ENCODE results near the gene HOXD3.

HOXD3 gene

DNA sequence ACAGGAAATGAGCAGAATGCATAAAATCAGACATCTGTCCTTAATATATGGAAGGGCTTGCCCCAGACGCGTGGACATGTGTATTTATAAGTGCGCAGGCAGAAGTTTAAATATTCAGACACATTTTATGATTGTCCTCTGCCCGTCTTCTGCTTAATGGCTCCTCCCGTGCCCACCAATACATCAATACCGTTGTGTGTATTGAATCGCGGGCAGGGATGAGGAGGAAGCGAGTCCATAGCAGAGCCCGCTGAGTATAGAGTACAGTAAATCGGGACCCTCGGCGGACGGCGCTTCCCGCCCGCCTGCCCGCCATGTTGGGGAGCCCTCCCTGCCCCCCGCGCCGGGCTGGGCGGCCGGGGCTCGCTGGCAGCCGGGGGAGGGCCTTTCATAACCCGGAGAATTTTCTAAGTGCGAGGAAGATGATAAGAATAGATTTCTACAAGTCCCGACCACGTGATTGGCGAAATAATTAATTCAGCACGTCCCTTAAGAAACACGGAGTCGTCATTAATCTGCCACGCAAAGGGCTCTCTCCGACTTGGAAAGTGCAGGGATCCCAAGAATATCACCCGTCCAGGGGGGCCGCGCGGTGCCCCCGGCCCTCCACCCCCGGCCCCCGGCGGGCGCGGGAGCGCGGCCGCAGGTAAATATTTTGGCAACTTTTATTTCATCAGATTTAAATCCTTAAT is at the start of gene HOXD3:
Gene HOXD3, plus strand, starts transcription at position 501 of the 692 bp plus-strand sequence. CDS start 11,808 bp downstream, outside the sequence.
- DNase-seq = no peak

DNA sequence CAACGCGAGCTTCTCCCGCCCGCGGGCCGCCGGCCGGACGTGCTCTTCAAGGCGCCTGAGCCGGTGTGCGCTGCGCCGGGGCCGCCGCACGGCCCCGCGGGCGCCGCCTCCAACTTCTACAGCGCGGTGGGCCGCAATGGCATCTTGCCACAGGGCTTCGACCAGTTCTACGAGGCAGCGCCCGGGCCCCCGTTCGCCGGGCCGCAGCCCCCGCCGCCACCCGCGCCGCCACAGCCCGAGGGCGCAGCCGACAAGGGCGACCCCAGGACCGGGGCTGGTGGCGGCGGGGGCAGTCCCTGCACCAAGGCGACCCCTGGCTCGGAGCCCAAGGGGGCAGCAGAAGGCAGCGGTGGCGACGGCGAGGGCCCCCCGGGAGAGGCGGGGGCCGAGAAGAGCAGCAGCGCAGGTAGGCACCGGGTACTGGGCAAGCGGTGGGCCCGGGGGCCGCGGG is 49.4 kb upstream of the HOXD3 start:
- no peak for DNase-seq

DNA sequence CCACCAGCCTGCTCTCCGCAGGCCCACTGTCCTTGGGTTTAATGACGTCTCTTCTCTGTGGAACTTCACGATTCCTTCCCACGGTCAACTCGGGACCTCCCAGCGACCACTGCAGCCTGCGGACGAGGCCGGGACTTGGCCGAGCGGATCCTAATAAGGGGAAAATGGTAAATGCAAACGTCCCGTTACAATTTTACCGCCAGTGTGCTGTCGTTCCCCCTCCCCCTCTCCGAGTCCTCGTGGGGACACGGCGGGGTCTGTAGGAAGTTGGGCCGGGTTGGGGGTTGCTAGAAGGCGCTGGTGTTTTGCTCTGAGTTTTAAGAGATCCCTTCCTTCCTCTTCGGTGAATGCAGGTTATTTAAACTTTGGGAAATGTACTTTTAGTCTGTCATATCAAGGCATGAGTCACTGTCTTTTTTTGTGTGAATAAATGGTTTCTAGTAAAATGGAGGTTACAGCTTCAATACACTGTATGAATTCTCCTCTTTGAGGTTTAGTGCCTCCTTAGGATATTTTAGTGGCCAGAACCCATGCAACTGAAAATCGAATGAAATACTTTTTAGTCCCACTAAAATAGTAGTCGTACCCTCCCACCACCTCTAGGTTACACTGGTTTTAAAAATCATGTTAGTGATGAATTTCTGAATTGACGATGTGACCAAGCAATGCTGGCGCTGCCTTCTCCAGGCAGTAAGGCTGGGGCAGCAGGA is 47.8 kb upstream of the HOXD3 start:
- no peak for DNase-seq

DNA sequence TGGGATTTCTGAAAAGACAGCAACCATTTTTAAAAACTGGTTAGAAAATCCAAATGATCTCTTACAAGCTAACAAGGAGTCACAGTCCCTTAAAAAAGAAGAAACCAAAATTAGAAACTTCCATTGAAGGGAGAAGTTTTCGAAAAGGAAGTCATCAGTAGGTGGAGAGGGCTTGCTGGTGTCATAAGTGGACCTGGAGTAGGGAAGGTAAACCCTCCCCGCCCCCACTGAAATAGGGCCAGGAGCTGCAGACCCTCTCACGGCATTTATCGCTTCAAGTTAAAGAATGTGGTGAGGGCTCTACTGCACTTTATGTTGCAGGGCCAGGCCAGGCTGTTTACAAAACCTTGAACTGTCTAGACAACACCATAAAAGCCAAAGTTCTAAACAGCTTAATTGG is 47.2 kb upstream of the HOXD3 start:
- DNase-seq = no peak

DNA sequence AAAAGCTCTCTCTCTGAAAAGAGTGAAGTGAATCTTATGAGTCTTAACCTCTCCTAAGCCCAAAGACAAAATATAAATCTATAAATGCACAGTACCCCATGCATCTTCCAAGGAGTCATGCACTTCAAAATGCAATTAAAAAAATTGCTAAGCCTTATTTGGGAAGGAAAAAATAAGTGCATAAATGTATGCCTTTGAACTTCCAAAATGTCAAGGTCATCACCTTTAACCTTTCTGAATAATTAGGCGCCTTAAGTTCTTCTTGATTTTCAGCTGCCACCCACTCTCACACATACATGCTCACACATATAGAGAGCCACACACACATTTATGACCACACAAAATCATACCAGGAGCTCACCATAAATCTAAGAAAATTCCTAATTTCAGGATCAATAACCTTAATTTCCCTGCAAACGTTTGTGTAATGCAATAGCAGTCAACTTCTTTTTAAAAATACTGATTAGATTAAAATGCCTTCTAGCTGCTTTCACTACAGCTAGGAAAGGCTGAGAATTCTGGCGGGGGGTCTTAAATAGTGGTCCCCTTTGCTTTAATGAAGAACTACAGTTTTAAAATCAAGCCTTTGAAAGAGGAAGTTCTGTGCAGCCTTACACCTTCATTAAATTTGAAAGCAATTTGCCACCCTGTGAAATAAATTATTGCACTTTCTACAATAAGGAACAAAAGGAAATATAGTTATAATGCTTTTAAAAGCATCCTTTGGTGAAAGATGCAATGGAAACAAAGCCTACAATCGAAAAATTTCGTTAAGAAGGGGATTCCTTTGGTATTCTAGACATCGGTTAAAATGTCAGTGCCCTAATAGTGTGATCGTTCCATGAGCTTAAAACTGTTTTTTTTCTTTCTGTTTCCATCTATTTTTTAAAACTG is 46.4 kb upstream of the HOXD3 start:
- DNase-seq = no peak

DNA sequence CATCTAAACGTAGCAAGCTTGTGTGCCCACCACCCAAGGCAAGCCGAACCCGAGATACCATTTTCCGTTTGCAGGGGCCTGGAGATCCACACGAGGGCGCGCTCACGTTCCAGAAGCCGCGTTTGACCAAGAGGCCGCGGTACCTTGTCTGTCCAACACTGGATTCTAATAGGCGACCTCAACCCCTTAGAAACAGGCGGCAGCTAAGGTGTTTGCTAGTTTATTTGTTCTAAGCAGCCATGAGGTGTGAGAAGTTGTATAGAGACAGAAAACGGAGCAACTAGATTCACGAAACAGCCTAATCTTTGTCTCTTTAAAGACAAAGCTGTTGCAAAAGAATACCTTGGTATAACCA is 45.8 kb upstream of the HOXD3 start:
- DNase-seq = peak; percentile 90

DNA sequence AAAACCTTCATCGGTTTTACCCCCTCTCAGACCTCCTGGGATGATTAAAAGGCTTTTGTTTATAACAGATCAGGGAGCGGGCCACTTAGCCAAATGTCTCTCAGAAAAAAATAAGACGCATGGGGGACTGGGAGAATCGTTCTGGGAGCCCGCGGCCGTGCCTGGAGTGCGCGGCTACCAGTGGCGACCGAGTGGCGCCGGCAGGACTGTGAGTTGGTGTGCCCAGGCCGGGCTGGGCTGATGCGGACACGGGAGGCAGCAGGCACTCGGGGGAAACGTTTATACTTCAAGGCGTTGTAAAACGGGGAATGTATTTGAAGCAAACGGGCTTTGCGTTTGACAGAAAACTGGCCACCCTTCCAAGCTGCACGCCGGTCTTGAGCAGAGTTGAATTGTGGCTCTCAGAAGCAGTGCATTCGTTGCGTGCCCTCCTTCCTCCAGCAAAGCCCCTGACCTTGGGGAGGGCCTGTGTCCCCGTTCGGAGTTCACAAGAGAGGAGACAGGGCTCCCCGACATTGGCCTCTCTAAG is 45.2 kb upstream of the HOXD3 start:
- no peak for DNase-seq

DNA sequence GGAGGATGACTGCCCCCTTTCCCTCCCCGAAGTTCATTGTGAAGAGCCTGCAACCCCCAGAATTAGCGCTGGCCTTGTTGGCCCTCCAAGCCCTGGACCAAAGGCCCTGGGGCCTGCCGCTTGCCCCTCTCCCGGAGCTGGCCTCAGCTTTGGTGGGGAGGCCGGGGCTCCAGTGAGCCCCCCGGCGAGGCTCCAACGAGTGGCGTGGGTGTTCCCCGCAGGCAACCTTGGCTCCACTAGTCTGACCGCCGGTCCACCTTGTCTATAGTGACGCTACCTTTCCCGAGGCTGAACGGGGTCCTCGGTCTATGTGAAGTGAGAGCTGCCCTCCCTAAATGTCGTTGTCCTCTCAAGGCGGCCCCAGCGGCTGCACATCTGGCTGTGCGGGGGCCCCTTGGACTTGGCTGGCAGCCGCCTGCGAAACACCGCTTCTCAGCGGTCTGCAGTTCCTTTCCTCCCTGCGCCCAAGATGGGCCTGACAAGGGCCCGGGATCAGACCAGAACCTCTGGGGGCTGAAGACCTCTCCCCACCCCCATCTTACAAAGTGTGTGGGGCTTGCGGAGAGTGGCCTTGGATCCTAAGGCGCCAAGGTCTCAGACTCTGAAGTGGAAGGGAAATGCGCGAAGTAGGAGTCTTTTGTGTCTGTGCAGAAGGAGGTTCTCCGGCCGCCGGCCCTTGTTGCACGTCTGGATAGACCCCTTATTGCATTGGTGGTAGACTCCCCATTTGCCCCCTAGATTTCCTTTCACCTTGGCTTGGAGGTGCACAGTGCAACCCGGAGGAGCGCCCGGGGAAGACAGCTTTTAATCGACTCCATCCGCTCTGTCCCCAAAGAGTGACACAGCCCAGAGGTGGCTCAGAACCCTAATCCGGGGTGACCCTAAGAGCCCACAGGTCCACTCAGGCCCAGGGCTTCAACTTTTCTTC is 44.5 kb upstream of the HOXD3 start:
- DNase-seq = no peak

DNA sequence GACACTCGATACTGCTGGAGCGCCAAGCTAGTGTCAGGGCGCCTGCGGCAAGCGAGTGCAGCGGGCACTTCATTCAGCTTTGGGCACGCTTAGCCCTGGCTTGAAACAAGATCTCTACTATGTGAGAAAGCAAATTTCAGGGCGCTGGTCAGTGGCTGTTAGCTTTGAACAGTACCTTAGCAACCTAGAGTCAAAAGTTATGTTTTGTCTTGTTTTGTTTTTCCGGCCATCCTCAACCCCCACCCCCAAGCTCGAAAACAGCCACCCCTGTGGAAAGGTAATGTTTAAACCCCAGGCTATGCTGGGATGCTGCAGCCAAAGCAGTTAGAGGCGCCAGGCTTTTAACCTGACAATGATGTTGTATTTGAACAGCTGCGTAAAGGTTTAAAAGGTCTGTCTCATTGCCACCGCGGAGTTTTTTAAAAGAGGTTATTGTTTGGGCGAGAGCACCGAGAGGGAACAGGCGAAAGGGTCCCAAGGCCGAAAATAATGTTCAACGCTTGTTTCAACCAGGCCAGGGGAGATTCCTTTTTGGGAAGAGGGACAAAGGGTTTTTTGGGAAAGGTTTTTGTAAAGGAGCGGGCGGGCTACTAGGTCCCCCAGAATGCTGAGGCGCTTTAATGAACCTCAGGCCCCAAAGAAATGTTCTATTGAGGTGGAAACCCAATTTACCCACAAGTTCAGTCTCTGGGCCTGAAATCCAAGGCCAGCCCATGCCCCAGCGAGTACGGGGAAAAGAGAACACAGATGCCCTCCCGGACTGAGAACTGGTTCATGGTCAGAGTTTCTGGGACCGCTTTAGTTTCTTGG is 42.8 kb upstream of the HOXD3 start:
- peak; percentile 94 for DNase-seq

DNA sequence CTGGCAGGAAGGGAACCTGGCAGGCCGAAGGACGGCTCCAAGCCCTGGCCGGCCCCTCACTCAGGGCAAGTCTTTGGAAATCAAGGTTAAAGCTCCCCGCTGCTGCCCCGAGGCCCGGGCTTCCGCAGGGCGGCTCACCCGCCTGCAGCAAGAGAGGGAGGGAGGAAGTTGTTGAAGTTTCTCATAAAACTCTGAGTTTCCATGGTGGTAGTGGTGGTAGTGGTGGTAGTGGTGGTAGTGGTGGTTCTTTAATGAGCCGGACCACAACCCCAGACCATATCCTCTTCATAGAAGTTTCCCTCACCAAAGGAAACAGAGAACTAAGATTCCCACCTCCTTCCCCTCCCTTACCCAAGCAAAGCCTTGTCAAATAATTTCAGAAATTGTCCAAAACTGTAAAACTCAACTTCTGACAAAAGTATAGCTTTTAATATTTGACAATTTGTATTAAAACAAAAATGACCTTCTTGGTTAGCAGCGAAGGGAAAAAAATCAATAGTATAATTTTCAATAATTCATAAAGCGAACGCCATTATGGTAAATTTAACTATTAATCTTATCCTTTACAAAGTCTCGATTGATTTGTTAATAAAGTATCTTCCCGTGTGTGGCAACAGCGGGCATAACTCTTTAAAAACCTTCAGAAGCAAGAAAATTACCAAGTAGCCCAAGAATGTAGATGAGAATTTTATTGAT is 42.0 kb upstream of the HOXD3 start:
- DNase-seq = no peak

DNA sequence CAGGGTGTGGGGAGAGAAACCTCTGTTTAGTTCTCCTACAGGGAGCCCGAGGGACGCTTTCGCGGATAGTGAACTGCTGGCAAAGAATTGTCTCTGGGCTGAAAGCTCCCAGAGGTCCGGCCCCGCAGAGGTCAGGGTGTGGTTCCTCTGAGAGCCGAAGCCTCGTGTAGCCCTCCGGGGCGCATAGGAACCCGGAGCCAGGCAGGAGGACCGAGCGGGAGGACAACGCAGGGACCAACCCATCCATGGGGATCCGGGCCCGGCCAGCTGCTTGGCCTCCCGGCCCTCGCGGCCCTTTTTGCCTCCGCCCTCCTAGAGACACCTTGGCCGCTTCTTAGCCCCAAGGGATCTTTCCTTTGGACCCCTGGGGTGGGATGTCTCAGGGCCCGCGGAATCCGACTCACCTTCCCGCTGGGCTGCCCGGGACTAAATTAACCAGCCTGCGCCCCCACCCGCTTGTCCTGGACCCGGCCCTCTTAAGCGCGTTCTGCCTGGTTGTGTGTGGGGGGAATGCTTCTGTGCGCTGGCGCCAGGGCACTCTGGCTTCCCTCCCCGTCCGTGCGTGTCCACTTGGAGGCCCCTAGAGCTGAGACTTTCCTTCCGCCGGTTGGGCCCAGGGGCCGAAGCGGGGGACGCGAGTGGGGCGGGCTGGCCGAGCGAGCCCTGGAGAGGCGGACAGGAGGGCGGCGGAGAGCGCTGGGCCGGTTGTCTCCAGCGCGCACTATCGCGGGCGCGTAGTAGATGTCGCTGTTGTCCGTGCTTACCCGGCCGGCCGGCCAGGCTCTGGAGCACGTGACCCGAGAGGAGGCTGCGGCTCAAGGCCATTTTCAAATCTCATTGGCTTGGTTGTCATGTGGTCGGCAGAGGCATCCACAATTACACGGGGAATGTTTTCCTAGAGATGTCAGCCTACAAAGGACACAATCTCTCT is 41.0 kb upstream of the HOXD3 start, which contains the start of gene HOXD10:
Gene HOXD10, plus strand, starts transcription at position 896 of the 931 bp plus-strand sequence. CDS start 56 bp downstream, outside the sequence.
- DNase-seq = no peak

DNA sequence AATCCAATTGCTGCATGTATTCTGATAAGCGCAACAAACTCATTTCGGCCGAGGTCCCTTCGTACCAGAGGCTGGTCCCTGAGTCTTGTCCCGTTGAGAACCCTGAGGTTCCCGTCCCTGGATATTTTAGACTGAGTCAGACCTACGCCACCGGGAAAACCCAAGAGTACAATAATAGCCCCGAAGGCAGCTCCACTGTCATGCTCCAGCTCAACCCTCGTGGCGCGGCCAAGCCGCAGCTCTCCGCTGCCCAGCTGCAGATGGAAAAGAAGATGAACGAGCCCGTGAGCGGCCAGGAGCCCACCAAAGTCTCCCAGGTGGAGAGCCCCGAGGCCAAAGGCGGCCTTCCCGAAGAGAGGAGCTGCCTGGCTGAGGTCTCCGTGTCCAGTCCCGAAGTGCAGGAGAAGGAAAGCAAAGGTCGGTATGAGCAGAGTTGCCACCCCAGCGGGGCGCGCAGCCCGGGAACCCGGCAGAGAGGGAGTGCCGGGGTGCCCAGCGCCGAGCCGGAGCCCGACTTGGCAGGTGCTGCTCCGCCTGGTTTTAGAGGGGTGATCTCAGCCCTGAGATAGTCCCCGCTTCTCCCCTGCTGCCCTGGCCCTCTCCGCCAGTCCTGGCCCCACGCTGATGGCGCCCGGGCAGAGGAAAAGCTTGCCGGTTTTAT is 39.8 kb upstream of the HOXD3 start:
- no peak for DNase-seq

DNA sequence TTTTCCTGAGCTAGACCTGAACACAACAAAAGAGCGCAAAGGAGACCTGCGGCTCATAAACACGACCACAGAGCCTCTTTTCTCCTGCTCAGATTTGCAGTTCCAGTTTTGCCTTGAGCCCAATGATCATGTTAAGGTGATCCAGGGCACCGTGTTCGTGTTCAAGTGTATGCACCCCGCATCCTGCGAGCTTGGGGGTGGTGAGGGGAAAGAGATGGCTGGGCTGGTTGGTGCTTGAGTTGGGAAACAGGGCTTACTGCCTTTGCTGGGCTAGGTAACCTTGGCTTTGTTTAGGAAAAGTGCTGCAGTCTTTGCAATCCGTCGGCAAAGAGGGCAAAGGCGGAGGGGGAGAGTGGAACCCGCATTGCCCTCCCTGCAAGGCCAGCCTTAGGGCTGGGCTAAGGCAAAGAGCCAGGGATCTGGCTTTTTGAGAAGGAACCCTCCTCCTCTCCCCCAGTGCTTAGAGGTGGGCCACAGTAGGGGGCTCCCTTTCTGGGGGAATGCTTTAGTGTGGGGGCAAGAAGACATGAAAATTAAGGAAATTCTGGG is 39.2 kb upstream of the HOXD3 start:
- DNase-seq = no peak

DNA sequence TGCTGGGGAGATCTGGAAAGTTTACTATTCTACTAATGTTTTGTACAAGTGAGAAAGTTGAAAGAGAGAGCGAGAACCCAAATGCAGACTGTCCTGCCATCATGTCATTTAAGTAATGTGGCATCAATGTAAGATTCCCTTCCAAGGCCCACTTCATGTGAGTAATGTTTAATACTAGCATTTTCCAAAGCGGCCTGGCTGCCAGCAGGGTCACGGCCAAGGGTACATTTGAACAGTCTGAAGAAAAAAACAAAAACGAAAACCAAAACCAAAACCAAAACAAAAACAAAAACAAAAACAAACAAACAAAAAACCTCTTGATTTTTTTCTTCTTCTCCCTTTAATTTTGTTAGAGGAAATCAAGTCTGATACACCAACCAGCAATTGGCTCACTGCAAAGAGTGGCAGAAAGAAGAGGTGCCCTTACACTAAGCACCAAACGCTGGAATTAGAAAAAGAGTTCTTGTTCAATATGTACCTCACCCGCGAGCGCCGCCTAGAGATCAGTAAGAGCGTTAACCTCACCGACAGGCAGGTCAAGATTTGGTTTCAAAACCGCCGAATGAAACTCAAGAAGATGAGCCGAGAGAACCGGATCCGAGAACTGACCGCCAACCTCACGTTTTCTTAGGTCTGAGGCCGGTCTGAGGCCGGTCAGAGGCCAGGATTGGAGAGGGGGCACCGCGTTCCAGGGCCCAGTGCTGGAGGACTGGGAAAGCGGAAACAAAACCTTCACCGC is 38.3 kb upstream of the HOXD3 start:
- DNase-seq = peak; percentile 89

DNA sequence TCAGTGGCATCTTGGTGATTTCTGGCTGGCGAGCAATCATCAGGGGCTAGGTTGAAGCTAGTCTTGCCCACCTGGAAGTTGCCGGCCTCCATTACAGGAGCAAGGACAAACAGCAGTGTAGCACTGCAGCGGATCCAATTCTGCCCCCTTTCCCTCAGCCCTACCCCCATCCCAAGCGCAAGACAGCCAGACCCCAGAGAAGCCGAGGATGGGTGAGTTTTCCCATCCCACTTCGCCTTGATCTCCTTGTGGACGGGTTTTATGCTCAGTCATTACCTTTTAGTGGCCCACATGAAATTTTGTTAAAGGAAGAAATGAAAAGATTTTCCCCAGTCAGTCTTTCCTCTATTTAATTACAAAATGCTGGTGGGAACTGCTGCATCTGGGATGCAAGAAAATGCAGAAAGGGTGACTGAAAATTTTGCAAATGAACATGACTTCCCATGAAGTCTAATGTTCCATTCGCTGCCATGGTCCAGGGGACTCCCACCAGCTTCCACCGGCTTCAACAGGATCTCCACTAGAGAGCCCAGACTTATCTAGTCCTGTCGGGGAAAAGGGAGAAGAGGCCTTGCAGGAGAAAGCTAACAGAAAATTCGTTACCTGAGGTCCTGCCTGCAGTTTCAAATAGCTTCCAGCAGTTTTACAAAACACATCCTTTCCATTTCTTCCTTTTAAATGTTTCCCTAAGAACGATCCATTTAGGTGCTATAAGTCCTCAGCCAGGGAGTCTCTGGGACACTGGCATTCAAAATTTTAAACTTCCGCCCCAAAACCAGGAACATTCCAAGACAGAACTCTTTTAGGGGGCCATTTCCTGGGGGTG is 36.5 kb upstream of the HOXD3 start:
- DNase-seq = no peak

DNA sequence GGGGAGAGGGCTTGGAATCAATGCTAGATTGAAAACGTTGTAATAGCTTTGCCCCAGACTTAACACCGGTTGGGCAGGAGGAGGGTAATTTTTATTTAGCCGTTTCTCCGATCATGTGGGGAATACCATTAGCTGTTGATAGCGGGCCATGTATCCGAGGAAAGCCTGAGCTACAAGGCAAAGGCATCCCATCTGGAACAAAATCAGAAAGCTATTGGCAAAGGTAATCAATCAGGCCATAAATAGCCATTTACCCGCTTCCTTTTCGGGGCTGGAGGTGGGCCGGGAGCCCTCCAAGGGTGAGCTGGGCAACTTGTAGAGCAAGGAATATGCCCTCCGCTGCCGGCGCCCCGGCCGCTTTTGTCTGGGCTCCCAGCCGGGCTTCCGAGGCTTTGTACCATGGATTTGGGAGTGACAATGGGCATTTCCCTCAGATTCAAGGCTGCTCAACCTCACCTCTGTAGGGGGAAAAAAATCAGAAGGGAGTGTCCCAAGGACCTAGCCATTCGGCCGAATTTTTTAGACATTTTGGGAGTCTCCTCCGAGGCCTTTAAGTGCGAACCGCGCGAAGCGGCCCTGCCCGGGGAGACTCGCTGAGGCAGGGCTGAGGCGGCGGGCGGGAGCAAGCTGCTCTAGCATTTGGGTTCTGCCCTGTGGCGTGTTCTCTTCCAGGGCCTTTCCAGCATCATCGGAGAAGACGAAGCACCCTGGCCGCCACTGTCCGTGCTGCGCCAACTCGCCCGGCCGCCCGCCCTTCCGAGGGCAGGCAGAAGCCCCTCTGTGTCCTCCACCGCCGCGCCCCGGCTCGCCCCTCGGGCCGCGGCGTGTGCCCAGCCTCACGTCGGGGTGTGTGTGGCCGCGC is 35.7 kb upstream of the HOXD3 start:
- DNase-seq = no peak

All from NCI-H1105 treated with DMSO at 0.1 percent for 48 hours (cell line).